ENCODE data around the gene TUT1.
"Not testable (repeated sequence)": the region's sequence is repeated elsewhere in the genome, so short reads cannot be mapped to it uniquely, and the experiment has no call there.

Gene TUT1

DNA sequence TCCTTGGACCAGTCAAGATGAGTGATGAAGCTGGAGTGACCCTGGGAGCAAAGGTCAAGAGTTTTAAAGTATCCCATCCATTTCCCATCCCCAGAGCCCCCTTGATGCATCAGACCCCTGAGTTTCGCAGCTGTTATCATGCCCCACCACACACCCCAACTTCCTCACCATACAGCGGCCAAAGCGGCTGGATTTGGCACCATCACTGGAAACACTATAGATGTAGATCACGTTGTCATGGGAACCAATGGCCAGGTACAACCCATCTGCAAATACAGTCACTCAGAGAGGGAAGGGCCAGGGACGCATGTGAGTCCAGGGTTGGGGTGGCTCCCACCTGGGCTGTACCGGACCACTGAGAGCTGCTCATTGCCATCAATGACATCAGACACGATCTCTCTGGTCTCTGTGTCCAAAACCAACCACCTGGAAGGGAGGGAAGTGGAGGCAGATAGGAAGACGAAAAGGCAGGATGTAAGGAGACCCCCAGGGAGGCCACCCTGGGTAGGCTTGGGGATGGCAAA, 12.5 kb upstream of the TUT1 start:
- DNase-seq = no peak

DNA sequence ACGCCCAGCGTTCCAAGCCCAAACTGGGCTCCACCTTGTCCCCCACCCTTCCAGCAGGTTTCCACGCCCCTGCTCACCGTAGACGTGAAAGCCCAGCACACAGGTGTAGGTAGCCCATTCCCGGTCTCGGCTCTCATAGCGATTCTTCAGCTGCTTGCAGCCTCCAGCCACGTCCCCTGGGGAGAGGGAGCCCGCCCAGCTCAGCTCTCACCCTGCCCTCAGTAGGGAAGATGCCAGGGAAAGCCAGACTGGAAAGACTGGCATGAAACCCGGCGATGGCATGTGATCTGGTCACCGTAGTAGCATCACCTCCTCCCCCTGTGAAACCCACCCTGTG, 11.7 kb upstream of the TUT1 start:
- no peak for DNase-seq

DNA sequence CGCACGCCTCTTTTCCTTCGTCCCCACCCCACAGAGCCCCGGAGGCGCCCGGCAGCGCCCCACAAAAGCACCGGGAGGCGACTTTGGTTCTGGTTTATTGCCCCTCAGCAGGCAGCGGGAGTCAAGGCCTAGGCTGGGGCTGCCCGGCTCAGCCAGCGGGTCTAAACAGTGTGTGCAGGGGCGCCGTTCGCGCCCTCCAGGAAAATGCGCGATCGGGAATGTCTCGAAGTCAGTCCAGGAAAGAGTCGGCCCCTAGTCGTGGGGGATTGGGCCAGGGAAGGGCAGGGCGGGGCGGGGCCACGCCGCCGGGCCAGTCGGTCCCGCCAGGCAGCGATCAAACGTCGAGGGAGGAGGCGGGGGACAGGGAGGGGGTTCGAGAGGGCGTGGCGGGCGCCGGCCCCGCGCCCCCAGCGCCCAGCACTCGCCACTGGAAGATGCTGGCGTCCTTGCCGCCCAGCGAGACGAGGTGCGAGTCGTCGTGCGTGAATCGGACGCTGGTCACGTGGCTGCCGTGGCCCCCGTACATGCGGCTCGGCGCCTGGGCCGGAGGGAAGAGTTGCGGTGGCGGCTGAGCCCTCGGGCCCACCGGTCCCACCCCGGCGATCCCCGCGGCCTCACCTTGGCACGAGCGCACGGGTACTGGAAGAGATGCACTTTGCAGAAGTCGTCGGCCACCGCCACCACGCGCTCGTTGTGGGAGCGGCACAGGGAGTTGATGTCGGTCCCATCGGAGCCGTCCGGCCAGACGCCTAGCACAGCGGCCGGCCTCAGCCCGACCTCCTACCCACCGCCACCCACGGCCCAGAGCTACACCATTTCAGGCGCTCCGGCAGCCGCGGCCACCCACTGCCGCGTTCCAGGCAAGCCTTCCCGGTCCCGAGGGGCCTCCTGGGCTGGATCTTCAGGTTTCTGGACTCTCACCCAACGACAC, 11.1 kb upstream of the TUT1 start:
- peak; percentile 15 for DNase-seq

DNA sequence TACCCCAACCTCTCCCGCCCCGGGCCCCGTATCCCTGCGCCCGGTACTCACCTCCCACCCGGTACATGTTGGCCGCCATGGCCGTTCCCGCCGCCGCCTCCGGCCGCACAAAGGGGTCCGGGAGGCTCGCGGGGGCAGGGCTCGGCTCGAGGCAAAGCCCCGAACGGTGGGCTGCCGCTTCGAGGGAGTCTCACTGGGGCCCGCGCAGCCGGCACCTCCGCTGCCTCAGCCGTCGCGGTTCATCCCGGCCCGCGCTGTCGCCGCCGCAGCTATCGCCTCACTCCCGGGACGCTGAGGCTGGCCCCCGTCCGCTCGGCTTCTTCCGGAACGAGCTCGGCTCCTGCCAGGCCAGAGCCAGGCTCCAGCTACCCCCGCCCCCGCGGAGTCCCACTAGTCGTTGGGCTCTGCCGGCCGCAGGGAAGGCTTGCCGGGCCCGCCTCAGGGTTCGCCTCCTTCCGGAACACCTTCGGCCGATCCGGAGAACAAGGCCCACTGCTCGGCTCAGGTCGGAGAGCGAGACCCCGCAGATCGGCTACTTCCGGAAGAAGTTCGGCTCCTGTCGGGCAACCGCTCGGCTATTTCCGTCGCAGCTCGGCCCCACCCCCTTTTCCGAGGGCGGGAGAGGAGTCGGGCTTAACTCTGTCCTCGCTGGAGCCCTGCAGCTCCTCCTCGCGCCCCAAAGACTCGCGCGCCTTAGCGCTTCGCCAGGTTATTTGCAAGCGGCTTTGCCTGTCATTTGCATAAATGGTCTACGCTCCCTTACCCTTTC, 10.2 kb upstream of the TUT1 start, which contains the start of gene MTA2:
TSS of gene MTA2 (minus strand) at position 494 of the 769 bp plus-strand sequence. CDS start at position 79, 415 bp downstream.
- DNase-seq = peak; percentile 99

DNA sequence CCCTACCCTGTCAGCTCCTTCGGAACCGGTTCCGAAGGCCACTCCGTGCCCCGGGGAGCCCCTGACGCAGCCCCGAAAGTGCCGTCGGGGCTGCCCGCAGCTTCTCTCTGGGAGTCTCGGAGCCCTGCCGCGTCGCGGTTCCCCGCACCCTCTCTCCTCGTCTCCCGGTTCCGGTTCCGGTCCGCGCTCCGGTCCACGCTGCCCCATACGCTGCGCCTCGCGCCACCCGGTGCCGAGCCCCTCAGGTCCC, 9.7 kb upstream of the TUT1 start:
- peak; percentile 44 for DNase-seq

DNA sequence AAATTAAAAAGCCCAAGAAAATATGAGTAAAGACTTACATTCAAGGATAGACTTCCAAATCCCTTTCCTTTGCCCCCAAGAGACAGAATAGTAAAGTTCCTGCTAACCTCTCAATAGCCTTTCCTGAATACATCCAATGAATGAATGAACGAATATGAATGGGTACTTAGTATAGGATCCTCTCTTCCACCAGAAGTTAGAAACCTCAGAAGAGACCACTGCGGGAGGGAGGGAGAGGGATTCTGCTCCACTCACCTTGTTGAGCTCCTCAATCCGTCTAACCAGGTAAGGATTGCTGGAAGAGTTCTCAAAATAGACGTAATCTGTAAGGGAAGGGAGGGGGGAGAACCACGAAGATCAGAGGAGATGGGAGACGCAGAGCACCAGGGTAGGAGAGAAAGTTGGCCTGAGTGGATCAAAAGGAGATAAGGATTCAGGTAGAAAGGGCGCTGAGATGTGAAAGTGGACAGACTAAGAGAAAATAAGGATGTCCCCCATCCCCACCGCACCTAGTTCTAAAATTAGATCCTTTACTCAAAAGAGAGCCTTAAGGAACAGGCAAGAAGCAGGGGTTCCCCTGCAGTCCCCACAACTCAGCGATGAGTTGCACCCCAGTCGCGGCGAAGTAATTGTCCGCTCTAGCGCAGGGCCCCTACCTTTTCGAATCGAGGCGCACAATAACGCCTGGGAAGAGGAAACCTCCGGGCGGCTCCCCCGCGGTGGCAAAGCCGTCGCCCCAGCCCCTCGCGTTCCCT, 9.2 kb upstream of the TUT1 start:
- no peak for DNase-seq

DNA sequence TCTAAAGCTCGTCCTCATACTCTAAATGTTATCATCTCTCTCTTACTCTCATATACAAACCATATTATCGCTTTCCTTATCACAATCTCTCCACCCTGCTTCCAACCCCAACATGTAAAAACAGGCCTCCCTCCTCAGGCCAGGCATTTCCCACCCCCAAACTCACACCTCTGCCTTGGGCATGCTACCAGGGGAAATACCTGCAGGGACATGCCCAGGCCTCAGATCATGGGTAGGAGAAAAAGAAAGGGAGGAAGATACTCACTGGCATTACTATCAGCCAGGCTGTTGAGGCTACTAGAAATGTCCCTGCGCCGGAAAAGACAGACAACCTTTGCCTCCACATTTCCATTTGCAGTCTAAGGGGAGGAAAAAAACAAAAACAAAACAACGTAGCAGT, 8.6 kb upstream of the TUT1 start:
- no peak for DNase-seq

DNA sequence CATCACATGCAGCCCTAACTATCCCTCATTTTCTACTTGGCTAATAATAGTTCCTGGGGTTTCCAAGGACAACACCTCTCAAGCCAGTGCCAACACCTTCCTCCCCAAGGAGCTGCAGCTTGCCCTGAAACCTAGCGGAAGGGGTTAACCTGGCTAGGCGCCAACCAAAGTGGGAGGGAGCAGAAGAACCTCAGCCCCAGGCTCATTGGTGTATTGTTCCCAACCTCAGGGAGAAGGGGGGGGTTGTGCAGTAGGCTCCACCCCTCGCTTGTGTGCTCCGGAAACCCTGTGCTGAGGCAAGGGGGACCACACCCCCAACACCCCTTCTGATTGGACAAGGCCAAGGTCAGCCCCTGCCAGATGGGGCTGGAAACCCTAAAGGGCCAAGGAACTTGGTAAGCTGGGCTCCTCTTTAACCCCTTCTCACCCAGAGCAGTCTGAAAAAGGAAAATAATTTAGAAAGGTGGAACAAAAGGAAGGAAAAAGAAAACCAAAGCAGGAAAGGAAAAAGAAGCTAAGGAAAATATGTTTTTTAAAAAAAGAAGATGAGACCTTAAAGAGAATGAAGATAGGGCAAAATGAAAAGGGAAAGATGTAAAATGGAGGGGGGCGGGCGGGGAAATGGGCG, 7.9 kb upstream of the TUT1 start:
- peak; percentile 94 for DNase-seq

DNA sequence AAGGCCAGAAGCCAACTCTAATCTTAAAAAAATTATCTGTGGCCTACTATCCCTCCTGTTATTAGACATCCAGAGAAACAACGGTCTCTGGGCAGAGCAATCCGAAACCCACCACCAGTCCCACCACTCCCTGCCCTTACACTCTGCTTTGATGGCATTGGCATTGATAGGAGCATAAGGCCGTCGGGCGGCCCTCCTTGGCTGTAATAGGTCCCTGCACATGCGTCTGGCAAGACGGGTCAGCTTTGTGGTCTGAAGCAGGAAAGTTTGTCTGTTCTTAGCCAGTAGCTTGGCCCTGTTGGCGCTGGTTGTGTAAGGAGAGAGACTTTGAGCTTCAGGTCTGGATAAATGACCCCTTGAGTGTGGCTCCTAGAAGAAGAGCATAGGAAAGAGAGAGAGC, 3.8 kb upstream of the TUT1 start:
- no peak for DNase-seq

DNA sequence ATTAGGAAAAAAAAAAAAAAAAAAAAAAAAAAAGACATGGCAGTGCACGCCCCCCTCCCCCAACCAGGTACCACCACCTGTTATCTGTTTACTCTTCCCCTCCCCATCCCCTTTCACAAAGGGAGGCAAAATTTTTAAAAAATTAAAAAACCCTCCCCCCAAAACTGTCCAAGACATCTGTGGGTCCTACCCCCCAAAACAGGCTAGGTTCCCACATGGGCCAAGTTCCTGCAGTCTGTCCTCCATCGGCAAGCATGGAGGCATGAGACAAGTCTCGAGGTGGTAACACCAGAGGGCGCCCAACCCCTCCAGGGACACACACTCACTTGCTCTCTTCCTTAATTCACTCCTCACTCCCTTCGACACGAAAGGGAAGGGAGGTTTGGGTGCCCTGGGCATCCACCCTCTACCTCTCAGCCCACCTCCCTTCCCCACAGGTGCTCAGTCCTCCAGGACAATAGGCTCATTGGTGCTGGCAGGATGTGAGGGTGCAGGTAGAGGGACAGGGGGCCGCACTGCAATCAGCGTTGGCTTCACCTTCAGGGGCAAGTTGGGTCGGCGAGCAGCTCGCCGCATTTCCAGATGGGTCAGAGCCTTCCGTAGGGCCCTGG, 2.2 kb upstream of the TUT1 start:
- DNase-seq = peak; percentile 70

DNA sequence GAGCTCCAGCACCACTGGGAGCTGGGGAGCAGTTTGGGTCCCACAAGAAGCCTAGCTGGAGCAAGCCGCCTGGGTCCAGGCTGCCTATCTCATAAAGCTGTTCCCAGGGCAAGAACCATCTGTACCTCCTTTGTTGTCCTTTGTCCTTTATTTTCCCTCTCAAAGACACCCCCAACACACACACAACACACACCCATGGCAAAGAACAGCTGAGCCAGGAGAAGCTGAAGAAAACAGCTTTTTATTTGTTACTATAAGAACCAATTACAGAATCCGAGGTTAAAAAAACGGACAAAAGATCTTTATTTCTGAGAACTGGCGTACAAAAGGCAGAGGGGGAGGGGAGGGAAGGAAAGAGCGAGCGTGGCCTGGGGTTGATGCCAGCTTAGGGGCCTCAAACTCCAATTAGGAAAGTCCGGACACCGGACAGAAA, 1.7 kb upstream of the TUT1 start:
- DNase-seq = no peak

DNA sequence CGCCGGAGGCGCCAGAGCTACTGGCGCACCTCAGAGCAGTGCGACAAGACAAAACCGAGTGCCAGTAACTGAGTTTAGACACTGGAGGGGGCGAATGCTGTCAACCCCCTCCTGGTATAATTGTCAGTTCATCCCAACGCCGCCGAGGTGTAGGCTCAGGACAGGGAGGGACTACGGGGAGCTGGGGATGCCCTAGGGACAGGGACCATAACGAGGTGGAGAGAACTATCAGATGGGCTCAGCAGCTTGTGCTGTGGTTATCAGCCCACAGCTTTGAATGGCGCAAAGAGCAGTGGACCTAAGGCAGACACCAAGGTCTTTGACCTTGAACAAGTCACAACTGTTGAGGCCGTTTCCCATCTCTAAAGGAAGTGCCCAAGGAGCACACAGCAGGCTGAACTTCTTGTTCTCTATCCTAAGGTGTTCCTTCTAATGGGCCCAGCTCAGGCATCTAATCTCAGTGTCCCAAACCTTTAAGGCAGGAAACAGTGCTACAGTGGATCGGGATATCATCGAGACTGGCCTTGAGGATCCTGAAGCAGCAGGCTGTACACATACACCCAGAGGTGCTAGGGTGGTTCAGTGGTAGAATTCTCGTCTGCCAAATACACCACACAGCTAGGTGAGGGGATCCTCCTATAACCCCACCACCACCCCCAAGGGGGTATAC, 958 bp upstream of the TUT1 start:
- no peak for DNase-seq

DNA sequence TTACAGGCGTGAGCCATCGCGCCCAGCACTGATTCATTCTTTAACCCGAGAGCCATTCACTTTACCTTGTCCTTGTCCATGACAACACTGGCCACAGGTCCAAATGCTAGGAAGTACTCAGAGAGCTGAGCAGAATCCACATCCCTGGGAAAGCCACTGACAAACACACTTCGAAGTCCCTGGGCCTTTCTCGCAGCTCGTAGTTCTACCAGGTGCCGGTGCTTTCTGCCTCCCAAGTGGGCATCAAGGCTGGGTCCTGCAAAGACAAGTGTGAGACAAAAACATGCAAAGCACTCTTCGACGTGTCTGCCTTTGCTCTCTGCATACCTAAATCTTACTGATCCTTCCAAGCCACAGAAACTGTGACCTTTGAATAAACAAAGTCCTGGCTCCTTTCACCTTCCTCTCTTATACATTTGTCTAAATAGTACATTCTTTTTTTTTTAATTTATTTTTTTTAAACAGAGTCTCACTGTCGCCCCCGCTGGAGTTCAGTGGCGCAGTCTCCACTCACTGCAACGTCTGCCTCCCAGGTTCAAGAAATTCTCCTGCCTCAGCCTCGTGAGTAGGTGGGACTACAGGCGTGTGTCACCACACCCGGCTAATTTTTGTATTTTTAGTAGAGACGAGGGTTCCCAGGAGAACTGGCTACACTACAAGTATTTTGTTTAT, 2.2 kb downstream of the TUT1 start:
- DNase-seq = no peak

DNA sequence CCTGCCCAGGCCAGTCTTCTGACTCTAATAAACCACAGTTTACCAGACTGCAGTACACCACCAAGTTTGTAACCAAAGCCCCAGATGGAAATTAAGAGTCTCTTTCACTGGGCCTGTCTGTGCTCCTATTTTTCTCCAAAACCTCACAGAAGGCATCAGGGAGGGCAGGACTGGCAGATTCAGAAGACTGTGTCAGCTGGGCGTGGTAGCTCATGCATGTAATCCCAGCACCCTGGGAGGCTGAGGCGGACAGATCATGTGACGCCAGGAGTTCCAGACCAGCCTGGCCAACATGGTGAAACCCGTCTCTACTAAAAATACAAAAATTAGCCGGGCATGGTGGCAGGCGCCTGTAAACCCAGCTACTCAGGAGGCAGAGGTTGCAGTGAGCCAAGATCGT, 6.0 kb downstream of the TUT1 start:
- not testable (repeated sequence) for DNase-seq

DNA sequence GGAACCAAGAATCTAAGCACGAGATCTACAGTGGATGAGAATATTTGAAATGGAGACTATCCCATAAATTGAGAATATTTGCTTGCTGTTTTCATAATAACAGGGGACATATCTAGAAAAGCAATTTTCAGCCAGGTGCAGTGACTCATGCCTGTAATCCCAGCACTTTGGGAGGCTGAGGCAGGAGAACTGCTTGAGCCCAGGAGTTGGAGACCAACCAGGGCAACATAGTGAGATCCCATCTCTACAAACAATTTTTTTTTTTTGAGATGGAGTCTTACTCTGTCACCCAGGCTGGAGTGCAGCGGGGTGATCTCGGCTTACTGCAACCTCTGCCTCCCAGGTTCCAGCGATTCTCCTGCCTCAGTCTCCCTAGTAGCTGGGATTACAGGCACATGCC, 9.6 kb downstream of the TUT1 start:
- not testable (repeated sequence) for DNase-seq

DNA sequence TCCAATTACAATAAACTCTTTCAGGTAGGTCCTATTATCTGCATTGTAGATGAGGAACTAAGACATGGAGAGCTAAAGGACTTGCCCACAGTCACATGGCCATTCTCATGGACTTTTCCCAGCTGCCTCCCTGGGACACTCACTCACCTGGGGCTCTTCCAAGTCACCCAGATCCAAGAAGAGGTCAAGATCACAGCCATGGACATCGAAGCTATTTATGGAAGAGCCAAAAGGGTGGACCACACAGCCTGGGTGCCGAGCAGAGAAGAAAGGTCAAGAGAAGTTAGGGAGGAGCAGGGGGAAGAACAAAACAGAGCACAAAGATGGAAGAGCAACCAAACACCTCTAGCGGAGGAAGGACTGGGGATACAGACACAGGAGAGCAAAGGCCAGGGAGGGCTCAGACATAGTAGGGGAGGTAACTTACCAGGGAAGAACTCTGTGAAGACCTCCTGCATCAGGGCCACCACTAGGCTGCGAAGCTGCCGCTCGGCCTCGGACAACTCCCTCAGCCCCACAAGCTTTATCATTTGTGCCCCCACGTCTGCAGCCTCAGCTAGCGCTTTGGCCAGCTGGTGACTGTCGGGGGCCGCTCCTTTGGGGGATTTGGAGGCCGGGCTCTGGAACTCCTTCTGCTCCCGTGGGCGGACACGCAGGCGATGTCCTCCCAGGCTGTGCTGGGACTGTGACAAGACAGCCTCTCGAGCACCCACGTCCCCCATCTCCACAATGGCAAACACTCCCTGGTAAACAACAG, 10.2 kb downstream of the TUT1 start:
- DNase-seq = no peak

DNA sequence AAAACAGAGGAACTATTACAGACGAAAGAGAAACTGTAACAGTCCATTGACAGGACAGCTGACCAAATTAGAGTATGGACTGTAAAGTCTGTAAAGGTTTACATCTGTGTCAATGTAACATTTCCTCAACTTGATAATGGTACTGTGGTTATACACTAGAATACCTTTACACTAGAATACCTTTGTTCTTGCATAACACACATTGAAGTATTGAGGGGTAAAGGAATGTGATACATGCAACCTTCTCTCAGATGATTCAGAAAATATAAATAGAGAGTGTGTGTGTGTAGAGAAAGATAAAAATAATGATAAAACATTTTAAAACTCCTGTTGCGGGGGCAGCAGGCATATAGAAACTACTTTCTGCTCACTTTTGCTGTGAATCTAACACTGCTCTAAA, 12.1 kb downstream of the TUT1 start:
- no peak for DNase-seq

DNA sequence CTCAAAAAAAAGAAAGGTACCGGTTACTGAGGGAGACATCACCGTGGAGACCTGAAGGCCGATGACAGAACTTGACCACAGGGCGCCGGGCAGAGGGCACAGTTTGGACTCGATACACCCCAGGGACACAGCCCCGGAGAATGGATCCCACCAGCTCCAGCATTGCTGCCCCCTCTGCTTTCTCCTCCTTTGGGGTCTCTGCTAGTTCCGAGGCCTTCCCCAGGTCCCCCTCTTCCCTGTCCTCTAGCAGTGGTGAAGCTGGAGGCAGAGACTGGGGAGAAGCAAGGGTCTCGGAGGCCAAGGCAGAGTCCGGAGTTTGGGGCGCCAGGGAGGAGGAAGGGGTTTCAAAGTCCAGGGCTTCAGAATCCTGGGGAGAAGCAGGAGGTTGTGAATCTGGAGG, 12.8 kb downstream of the TUT1 start:
- DNase-seq = no peak

DNA sequence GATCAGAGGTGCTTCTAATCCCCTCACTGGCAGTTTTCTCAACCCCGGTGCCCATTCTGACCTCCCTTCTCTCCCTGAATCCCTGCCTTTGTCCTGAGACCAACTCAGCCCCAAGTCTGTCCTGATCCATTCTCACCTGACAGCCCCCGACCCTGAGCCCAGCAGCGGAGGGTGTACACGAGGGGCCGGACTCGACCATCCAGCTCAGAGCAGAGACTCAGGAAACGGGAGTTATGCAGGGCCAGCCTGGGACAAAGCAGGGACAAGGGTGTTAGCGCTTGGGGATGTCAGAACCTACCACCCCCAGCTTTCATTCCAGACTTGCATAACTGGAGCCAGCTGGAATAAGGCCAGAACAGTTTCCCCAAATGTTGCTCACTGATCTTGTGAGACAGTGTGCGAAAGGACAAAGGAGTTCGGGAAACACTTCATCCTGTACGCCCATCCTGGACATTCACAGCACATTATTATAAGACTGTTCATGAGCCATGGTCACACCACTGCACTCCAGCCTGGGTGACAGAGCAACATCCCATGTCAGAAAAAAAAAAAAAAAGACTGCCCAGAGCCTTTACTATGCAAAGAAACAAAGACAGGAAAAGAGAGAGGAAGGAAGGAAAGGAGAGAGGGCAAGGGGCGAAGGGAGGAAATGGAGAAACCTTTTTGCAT, 14.1 kb downstream of the TUT1 start:
- DNase-seq = no peak

DNA sequence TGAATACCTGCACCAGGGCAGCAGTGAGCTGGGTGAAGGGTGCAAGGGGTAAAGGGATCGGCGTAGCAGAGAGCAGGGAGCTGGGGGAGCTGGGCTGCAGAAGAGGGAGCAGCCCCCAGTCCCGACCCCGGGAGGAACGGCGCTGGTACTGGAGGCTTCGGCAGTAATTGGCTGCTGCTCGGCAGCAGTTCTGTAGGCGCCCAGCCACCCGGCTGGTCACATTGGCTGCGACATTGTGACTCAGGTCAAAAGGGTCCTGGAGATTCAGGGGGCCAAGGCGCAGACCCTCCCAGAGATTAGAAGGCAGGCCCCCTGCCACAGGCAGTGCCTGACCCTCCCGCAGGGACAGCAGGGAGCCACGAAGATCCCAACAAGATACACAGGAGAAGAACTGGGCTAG, 15.5 kb downstream of the TUT1 start:
- no peak for DNase-seq
